Stimulated activated CD4-positive, alpha-beta T cell treated with anti-CD3 and anti-CD28 coated beads, Interleukin-2, amount 100 ng/mL, for 4 hours (primary cell): Measurements from ENCODE around the gene USP46.

ENCODE experiments used
- DNase-seq: peaks from one replicate; pipeline ENCODE4 v3.0.0-alpha.2; 2020; ENCODE audit warnings: low read depth

USP46 gene

DNA sequence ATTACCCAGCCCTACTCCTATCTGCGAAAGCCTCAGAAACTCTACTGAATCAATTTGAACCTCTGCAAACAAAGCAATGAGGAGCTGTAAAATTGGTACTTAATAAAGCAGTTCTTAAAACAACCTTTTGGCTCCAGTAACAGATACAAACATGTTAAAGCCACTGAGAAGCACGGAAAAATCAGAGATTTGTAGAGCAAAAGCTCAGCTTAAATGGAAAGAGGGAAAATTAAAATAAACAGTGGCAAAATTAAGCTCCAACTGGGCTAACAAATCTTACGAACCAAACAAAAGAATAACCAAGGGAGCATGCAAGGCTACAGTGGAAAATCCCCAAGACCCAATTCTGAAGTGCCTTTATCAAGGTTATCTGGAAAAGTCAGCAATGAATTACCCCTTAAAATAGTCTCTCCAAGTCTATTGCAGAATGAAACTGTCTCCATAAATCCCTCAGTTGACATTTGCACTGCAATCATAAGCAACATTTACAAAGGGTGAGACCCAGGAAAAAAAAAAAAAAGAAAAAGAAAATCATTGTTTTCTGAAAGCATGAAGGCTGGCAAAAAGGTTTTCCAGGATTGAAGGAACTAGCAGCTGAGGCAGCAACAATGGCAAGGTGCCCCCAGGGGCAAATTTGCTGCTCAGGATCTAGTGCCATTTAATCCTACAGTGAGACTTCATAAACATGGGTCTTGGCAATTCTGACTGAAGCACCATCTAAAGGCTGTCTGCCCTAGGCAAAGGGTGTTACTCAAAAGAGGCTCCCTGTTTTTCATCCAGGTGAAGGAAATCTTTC lies 40.1 kb downstream of the USP46 start:
- no peak for DNase-seq

GRCh38 chr4:52617336-52618020 lies 41.6 kb downstream of the USP46 start:
- no peak for DNase-seq

GRCh38 chr4:52614241-52614640 lies 44.9 kb downstream of the USP46 start:
- no peak for DNase-seq

GRCh38 chr4:52612341-52612740 lies 46.8 kb downstream of the USP46 start:
- DNase-seq = no peak

GRCh38 chr4:52611030-52611555 lies 48.0 kb downstream of the USP46 start:
- DNase-seq = no peak

GRCh38 chr4:52606726-52607125 lies 52.4 kb downstream of the USP46 start:
- no peak for DNase-seq

DNA sequence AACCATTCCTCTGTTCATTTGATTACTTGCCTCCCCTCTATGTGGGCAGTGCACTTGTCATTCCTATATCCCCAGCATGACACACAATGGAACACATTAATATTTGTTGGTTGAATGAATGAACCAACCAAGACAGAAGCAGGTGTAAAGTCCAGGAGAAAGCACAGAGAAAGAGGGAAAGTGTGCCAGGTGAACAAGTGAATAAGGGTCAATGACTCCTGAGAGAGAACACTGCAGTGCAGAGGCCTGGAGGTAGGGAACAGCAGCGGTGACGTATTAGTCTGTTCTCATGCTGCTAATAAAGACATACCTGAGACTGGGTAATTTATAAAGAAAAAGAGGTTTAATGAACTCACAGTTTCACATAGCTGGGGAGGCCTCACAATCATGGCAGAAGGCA lies 53.1 kb downstream of the USP46 start:
- no peak for DNase-seq

- no peak for DNase-seq
Observed at GRCh38 chr4:52604215-52604614, 54.9 kb downstream of the USP46 start.

- no peak for DNase-seq
Observed at GRCh38 chr4:52600275-52600674, 58.8 kb downstream of the USP46 start.

- DNase-seq = no peak
Observed at GRCh38 chr4:52595001-52595400, 64.1 kb downstream of the USP46 start.

GRCh38 chr4:52592287-52592686 lies 66.8 kb downstream of the USP46 start:
- DNase-seq = no peak

- DNase-seq = no peak
Observed at GRCh38 chr4:52588771-52589591, 70.1 kb downstream of the USP46 start.

GRCh38 chr4:52588097-52588496 lies 71.0 kb downstream of the USP46 start:
- DNase-seq = no peak

DNA sequence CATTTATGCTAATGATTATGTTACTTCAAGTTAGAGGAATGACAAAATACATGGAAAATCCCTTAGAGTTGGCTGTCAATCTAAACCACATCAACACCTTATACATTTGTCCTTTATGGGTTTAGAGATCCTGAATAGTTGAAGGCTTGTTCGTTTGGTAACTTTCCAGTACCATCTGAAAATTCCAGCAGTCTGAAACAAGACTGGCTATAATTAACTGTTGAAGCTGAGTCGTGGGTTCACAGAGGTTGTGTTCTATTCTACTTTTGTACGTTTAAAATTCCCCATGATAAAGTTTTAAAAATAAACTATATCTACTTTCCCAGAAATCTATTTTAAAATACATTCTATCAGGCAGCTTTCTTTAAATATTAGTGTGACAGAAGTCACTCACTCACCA lies 73.0 kb downstream of the USP46 start:
- DNase-seq = no peak

- no peak for DNase-seq
Observed at GRCh38 chr4:52585379-52585778, 73.7 kb downstream of the USP46 start.

DNA sequence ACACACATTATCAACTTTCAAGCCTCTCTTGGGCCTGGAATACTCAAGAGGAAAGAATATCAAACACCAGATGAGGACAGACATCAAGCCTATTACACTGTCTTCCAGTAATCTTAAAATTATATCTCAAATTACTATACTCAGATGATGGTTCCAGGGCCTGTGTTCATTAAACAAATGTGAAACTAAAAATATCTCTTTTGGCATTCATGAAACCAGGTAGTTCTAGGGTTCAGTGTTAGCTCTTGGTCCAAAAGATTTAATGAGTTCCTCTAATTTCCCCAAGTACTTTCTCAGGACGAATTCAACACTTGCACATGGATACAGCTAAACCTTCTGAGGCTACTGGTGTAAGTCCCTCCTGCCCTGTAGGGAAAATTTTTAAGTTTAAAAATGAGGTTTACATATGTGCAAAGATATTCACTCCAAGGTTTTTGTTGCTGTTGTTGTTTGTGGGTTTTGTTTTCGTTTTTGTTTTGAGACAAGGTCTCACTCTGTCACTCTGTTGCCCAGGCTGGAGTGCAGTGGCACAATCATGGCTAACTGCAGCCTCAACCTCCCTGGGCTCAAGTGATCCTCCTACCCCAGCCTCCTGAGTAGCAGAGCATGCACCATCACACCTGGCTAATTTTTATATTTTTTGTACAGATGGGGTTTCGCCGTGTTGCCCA lies 79.4 kb downstream of the USP46 start:
- no peak for DNase-seq

- DNase-seq = no peak
Observed at GRCh38 chr4:52578951-52579350, 80.2 kb downstream of the USP46 start.

DNA sequence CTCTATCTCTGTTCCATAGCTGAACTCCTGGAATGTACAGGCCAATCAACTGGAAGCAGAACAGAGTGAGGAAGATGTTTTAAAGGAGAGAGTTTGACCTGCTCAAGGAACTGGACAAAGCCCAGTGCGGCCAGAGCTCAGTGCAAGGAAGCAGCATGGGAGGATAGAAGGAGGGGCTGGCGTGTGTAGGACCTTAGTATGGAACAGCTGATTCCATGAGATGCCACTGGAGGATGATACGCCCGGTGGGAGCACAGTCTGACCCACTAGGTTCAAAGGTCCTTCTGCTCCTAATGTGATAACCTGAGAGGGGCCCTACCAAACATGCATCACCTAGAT lies 81.5 kb downstream of the USP46 start:
- DNase-seq = no peak

- DNase-seq = no peak
Observed at GRCh38 chr4:52576961-52577623, 82.0 kb downstream of the USP46 start.

- no peak for DNase-seq
Observed at GRCh38 chr4:52576326-52576725, 82.8 kb downstream of the USP46 start.

GRCh38 chr4:52575406-52575805 lies 83.7 kb downstream of the USP46 start:
- no peak for DNase-seq

GRCh38 chr4:52574036-52574435 lies 85.1 kb downstream of the USP46 start:
- no peak for DNase-seq
